NCI-H146 treated with DMSO at 0.1 percent for 48 hours (cell line): ENCODE results near the gene C19orf53.
"Not testable (repeated sequence)": the region's sequence is repeated elsewhere in the genome, so short reads cannot be mapped to it uniquely, and the experiment has no call there.

Experiments
- DNase-seq: peaks from one replicate; lab custom pipeline; 2025; ENCODE audit not compliant: unreplicated experiment; lab: John Stamatoyannopoulos, UW

Gene C19orf53

DNA sequence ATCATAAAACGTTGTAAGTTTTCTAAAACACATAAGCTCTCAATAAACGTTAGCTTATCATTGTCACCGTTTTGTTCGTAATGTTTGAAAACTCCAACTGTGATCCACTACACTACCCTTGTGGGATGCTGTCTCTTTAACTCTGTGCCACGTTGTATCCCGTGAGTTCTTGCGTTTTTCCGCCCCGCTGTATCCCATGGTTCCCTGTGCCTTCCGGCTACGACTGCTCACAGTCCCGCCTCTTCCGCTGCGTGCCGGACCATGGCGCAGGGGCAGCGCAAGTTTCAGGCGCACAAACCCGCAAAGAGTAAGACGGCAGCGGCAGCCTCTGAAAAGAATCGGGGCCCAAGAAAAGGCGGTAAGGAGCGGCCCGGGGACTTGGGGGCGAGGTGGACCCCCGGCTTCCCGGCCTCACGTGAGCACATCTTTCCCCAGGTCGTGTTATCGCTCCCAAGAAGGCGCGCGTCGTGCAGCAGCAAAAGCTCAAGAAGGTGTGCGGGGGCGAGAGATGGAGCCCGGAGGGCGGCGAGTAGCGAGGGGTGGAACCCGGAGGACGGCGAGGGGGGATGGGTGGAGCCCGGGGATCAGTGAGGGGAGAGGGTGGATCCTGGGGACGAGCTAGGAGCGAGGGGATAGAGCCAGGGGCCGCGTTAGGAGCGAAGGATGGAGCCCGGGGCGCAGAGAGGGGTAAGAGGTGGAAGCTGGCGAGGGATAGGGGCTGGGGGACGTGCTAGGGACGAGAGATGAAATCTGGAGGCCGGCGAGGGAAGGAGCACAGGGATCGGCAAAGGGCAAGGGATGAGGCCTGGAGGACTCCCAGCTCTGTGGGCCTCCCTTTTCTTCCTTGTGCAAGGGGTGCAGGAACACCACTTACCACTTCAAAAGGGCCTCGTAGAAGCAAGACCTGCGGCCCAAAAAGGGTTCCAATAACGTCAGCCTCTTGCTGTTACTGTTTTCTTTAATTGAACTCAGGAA lies at the start of gene C19orf53:
Gene C19orf53 (plus strand): TSS at position 240 of the 975 bp plus-strand sequence. CDS start 22 bp downstream, at position 262.
- DNase-seq = peak; percentile 92

DNA sequence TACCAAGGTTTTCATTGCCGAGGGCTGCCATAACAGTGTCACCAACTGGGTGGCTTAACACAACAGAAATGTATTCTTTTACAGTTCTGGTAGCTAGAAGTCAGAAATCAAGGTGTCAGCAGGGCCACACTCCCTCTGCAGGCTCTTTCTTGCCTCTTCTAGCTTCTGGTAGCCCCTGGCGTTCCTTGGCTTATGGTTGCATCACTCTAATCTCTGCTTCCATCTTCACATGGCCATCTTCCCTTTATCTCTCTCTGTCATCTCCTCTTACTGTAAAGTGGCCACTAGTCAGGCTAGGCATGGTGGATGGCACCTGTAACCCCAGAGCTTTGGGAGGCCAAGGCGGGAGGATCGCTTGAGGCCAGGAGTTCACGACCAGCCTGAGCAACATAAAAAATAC lies 47.9 kb upstream of the C19orf53 start:
- no peak for DNase-seq

DNA sequence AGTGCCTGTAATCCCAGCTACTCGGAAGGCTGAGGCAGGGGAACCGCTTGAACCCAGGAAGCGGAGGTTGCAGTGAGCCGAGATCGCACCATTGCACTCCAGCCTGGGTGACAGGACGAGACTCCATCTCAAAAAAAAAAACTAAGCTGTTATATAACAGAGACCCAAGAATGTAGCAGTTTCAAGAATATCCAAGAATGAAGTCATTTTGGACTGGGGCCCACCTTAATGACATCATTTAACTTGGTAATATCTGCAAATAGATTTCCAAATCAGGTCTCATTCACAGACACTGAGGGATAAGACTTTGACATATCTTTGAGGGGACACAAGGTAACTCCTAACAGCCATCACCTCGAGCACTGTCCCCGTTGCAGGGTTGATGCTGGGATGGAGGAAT lies 46.5 kb upstream of the C19orf53 start:
- no peak for DNase-seq

DNA sequence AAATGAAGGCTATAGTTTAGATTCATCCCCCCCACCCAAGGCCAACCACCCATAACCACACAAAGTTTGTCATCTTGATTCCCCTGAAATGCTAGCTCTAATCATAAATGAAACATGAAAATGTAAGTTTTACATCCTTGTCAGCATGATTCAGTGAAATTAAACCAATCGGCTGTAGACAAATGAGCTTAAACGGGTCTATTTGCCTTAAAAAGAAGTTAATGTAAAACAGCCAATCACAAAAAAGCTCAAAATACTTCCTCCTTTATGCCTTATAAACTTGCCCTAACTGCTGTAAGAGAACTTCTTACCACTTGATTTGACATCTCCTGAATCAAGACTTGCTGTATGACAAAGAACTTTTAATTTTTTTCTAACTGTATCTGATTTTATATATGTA lies 44.4 kb upstream of the C19orf53 start:
- DNase-seq = no peak

DNA sequence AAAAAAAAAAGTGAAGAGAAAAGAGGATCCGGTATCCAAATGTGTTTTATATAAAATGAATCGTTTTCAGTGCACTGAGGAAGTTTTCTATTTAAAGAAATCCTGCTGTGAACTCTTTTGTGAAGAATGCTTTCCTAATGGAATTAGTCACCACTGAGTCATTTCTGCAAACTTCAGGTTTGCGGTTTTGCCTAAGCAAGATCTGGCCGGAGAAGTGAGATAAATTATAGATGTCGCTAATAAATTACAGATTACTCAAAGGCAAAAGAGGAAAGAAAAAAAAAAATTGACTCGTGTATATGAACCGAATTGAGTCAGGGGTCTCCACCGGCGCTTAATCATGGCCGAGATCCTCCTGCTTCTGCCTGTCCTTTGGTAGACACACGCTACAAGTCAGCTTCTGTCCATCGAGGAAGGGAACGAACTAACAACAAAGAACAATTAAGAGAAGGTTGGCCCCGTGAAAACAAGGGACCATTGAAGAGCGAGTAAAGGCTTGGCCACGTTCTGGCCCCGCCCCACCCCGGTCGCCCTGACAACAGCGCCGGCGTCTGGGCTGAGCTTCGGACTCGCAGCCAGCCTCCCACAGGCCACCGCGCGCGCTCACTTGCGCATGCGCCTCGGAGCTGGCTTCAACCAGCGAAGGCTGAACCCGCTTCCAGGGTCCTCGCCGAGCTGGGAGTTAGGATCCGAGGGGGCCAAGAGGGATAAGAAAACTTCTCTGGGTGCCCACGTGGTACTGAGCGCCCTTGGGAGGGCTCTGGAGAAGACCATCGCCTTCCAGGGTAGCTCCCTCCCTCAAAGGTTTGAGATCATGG lies 42.9 kb upstream of the C19orf53 start:
- peak; percentile 97 for DNase-seq

DNA sequence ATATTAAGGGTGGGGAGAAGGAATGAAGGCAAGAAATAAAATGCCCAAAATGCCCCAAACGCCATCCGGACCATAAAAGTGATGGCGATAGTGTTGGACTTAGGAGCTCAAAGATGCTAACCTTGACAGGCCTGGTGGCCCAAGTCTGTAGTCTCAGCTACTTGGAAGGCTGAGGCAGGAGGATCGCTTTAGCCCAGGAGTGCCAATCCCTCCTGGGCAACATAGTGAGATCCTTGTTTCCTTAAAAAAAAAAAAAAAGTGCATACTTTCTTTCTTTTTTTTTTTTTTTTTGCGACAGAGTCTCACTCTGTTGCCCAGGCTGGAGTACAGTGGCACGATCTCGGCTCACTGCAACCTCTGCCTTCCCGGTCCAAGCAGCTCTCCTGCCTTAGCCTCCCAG lies 41.9 kb upstream of the C19orf53 start:
- DNase-seq = no peak

DNA sequence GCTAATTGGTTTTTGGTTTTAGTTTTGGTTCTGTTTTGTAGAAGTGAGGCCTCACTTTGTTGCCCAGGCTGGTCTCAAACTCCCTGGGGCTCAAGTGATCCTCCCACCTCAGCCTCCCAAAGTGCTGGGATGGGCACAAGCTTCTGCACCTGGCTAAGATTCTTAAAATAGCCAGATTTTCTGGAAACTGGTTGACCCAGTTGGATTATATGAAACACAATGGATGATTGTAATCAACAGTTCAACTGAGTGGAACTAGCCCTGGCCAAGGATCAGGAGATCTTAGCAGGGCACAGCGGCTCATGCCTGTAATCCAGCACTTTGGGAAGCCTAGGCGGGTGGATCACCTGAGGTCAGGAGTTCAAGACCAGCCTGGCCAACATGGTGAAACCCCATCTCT lies 39.5 kb upstream of the C19orf53 start:
- DNase-seq = no peak

DNA sequence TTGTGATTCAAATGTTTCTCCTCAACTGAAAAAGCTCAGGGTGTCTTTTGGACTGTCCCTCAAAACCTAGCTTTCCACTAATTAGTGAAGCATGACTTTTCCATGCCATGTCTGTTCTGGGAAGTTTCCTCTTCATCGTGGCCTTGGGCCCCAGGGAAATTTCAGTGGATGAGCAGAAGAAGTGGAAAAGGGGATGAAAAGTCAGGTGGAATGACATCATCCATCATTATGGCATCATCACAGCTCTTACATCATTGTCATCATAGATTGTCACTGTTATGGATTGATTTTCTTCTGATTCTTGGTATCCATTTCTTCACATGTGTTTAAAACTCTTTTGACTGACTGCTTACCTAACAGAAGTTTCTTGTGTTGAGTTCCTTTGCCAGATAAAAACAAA lies 36.2 kb upstream of the C19orf53 start:
- DNase-seq = no peak

DNA sequence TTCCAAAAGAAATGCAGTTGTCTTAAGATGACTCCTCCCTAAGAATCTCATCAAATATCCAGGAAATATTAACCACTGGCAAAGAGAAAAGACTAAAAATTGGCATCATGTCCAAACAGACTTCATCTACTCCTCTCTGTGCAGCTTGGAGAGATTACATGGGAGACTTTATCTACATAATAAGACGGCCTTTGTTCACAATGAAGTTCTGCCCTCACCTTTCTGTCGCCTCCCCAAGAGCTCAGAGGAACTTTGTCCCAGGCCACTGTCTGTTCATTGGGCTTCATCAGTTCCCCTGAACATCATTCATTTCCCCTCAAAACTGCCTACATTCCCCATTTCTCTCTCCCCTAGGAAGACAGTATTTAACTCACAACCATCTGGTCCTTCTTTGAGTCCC lies 32.4 kb upstream of the C19orf53 start:
- no peak for DNase-seq

DNA sequence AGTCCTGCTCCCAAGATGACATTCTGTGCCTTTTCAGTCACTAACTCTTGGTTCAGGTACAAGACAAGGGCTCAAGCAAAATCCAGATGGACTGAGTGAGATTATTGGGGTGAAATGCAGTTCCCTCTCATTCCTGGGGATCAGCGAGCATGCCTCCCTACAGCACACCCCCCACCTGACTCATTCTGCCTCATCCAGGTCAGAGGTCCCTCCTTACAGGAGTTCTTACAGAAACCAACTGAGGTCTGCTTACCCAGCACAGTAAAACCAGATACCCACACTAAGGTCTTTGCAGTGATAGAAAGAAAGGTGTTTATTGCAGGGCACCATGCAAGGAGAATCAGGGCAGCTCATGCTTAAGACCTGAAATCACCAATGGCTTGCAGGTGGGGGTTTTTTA lies 31.5 kb upstream of the C19orf53 start:
- no peak for DNase-seq

DNA sequence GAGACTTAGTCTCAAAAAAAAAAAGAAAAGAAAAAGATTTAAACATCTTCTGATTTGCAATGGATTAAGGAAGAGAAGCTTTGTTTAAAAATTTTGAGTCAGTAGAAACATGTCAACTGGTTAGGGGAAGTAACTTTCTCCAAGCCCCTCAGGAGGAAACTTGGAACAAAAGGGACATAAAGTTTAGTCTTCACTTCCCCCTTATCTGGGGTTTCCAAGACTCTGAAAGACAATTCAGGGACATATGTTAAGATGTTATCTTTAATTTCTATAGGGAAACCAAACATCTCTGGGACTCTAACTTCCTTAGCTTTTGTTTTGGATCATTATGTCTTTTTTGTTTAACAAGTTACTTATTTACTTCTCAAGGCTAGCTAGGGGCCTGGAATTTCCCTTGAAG lies 30.1 kb upstream of the C19orf53 start:
- no peak for DNase-seq

DNA sequence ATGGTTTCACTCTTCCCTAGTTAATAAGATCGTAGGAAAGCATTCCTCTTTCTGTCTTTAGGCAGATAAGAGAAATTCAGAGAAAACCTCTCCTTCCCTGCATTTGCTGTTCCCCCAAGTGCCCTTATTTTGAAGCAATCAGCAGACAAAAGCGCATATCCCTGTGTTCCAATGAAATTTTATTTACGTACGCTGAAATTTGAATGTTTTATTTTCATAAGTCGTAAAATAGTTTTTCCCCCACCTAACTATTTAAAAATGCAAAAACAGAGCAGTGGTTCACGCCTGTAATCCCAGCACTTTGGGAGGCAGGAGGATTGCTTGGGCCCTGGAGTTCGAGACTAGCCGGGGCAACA lies 27.2 kb upstream of the C19orf53 start:
- DNase-seq = no peak

DNA sequence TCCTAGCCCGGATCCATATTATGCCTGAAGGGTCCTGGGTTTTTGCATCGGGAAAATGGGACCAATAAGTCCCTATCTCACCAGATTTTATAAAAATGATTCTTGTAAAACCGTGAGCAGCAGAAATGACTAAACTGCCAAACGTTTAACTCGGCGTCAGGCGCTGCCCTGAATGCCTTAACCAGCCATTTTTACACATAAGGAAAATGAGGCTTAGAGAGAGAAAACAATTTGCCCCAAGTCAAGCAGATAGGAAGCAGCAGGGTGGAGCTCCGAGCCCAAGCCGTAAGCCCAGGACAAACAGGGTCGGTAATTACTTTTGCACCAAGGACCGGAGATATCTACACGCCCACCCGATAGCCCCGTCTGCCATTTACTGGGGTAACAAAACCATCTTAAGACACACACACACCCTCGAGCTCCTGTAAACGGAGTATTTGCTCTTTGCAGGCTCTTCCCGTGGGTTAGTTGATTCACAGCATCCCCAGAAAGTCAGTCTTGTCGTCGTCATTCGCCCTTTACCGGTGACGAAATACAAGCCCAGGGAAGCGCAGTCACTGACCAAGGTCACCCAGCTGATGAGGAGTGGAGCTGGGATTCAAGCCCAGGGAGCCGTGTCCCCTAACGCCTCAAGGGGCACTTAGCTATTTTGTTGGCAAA lies 26.0 kb upstream of the C19orf53 start:
- DNase-seq = no peak

DNA sequence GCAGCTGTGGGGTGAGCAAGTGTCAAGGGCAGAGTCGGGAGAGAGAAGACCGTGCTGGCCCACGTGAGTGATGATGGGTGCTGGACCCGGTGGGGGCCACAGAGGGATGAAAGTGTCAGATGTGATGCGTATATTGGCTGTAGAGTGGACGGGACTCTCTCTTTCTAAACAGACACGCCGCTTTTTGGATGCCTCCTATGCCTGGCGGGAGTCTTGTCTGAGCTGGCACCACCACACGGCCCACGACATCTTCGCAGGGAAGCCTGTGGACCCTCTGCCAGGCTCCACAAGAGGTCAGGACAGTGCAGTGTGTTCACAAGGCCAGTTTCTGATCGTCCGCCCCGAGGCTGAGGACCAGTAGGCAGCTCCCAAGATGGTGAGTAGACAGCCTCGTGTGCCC lies 22.8 kb upstream of the C19orf53 start:
- no peak for DNase-seq

DNA sequence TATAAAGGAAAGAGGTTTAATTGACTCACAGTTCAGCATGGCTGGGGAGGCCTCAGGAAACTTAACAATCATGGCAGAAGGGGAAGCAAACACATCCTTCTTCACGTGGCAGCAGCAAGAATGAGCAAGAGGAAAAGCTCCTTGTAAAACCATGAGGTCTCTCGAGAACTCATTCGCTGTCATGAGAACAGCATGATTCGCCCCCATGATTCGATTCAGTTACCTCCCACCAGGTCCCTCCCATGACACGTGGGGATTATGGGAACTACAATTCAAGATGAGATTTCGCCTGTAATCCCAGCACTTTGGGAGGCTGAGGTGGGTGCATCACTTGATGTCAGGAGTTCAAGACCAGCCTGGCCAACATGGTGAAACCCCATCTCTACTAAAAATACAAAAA lies 20.6 kb upstream of the C19orf53 start:
- not testable (repeated sequence) for DNase-seq

DNA sequence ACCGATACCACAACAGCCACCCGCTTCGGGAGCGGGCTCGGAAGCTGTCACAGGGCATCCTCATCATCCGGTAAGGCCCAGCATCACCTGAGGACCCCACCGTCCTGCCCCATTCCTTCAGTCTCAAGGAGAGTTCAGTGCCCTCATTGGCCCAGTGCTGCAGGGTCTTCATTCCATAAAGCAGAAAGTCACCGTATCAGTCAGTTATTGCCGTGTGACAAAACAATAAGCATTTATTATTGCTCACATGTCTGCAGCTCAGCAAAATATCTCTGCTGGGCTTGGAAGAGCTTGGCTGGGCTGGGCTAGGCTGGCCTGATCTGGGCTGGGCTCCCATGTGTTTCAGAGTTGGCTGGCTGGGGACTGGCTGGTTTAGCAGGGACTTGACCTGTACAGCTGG lies 18.0 kb upstream of the C19orf53 start:
- DNase-seq = no peak

DNA sequence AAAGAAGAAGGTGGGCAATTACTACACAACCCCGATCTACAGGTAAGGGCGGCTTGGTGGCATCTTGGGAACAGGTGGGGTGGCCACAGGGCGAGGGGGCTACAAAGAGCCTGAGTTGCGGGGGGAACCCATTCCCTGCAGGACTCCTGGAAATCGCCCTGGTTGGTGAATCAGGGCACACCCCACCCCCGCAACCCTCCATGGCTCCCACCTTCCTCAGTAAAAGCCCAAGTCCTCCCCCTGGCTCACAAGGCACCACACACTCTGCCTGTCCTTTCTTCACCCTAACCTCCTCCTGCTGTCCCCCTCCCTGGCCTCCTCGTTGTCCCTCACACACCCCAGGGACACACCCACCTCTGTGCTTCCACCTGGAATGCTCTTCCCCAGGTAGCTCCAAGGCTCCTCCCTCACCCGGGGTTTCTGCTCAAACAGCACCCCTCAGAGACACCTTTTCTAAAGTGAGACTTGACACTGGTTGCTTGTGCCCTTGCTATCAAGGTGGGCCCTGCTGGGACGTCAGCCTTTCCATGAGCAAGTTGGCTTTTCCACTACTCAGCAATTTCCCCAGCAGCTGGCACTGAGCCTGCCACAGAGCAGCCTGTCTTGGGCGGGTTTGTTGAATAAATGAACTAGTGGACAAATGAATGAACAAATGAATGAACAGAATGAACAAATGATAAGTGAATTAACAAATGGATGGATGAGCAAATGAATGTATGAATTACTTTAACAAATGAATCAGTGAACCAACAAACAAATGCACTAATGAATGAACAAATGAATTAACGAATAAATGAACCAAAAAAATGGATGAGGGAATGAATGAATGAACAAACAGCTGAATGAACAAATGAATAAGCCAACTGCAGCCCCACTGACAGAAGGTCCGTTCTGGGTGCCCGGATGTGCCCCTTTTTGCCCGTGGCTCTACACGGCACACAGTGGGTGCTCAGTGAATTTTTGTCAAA lies 16.2 kb upstream of the C19orf53 start:
- no peak for DNase-seq

DNA sequence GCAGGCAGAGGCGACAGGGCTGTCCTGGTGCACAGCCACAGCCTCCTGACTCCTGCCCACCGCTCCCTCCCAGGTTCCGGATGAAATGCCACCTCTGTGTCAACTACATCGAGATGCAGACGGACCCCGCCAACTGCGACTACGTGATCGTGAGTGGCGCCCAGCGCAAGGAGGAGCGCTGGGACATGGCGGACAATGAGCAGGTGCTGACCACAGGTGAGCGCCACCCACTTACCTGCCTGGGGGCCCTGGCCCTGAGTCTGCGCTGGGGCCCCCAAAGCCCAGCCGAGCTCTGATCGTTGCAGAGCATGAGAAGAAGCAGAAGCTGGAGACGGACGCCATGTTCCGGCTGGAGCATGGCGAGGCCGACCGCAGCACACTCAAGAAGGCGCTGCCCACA lies 15.5 kb upstream of the C19orf53 start:
- DNase-seq = no peak

DNA sequence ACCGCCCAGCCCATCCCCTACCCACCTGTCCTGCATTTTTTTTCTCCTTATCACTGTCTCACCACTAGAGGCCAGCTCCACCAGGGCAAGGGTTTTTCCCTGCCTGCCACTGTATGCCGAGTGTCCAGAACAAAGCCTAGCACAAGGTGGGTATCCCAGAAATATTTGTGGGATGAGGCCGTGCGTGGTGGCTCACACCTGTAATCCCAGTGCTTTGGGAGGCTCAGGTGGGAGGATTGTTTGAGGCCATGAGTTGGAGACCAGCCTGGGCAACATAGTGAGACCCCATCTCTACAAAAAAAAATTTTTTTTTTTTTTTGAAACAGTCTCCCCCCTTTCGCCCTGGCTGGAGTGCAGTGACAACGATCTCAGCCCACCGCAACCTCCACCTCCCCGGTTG lies 12.8 kb upstream of the C19orf53 start:
- no peak for DNase-seq

DNA sequence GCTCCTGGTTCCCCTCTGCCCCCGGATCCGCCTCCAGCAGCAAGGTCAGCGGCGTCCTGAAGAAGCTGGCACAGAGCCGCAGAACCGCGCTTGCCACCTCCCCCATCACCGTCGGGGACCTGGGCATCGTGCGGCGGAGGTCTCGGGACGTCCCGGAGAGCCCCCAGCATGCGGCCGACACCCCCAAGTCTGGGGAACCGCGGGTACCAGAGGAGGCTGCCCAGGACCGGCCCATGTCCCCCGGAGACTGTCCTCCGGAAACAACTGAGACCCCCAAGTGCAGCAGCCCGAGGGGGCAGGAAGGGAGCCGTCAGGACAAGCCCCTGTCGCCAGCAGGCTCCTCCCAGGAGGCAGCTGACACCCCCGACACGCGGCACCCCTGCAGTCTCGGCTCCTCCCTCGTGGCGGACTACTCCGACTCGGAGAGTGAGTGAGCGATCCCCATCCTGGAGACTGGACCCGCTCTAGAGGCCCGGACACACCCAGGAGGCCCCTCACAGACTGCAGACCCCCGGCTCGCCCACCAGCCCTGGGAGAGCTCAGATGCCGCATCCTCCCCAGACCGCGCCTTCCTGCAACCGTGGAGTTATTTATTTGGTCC lies 11.5 kb upstream of the C19orf53 start:
- DNase-seq = no peak
